Measurements from ENCODE around the gene PRCP.

Gene PRCP

DNA sequence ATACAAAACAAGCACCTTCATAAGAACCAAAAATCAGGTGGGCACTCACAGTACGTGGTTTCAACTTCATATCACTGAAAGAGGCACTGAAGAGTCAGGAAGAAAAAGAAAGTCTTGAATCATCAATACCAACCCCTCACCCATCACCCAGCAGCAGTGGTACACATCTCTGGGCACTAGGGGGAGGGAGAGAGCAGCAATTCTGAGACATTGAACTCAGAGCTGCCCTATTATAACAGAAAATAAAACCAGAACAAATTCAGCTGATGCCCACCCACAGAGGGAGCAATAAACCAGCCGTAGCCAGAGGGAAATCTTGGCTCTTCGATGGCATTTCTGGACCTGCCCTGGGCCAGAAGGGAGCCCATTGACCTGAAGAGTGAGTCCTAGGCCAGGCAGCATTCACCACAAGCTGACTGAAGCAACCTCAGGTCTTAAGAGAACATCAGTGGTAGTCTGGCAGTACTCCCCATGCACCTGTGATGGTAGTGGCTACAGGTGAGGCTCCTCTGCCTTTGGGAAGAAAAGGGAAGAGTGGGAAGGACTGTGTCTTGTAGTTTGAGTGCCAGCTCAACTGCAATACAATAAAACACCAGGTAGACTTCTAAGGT, 124.4 kb downstream of the PRCP start:
- peak; percentile 97 for DNase-seq

DNA sequence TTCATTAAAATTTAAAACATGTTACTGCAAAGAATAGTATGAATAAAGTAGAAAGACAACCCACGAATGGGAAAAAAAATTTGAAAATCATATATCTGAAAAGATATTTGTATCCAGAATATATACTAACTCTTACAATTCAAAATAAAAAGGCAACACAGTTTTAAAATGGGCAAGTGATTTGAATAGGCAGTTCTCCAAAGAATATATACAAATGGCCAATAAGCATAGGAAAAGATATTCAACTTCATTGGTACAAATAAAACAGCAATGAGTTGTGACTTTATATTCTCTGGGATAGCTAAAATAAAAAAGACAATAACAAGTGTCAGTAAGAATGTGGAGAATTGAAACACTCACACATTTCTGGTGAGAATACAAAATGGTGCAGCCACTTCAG, 125.0 kb downstream of the PRCP start:
- no peak for DNase-seq
